ENCODE measurements around the gene RAD51B.

Gene RAD51B

DNA sequence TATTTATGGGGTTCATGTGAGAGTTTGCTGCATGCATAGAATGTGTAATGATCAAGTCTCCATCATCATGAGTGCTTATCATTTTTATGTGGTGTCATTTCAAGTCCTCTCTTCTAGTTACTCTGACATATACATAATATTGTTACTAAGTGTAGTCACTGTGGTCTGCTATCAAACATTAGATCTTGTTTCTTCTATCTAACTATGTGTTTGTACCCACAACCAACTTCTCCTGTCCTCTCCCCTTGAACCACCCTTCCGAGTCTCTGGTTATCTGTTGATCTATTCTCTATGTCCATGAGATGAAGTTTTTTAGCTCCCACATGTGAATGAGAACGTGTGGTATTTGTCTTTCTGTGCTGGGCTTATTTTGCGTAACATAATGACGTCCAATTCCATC is 107.7 kb downstream of the RAD51B start:
- DNase-seq (ENCODE audit: low spot score), result no peak
- ChIA-PET POLR2A (ENCODE audit: low non-redundant PET) (no interaction called here), CTCF (no interaction called here)
- no peak overlapping the region for H3K27ac ChIP-seq
- TF ChIP-seq, protein P1, sequence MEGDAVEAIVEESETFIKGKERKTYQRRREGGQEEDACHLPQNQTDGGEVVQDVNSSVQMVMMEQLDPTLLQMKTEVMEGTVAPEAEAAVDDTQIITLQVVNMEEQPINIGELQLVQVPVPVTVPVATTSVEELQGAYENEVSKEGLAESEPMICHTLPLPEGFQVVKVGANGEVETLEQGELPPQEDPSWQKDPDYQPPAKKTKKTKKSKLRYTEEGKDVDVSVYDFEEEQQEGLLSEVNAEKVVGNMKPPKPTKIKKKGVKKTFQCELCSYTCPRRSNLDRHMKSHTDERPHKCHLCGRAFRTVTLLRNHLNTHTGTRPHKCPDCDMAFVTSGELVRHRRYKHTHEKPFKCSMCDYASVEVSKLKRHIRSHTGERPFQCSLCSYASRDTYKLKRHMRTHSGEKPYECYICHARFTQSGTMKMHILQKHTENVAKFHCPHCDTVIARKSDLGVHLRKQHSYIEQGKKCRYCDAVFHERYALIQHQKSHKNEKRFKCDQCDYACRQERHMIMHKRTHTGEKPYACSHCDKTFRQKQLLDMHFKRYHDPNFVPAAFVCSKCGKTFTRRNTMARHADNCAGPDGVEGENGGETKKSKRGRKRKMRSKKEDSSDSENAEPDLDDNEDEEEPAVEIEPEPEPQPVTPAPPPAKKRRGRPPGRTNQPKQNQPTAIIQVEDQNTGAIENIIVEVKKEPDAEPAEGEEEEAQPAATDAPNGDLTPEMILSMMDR (conservative IDR thresholded peaks at IDR 0.05; ENCODE audit: low read depth), result no peak

DNA sequence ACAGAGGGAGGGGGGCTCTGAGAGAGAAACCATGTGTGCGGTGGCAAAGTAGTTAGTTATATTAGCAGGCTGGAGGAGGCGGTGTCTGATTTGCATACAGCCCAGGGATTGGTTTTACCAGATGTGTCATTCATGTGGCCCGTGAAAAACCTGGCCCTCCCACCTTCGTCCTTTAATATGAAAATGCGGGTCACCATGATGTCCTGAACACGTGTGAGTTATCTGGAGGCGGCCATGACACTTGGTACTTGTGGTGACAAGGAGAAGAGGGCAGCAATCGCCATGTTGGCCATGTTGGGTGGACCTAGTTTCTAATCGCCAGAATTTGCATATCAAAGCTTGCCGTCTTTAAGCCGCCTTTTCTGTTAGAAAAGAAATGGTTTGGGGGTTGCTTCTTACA is 108.8 kb downstream of the RAD51B start:
- ChIA-PET POLR2A (ENCODE audit: low non-redundant PET) (no interaction called here), CTCF (interaction anchor here (0.6 kb wide), 1 partner anchor 829 kb away, joined by 4 read pairs; no protein-coding TSS in a partner anchor)
- H3K27ac ChIP-seq, result no peak overlapping the region
- TF ChIP-seq, protein P1 (conservative IDR thresholded peaks at IDR 0.05; ENCODE audit: low read depth), result no peak
- DNase-seq (ENCODE audit: low spot score), result no peak

DNA sequence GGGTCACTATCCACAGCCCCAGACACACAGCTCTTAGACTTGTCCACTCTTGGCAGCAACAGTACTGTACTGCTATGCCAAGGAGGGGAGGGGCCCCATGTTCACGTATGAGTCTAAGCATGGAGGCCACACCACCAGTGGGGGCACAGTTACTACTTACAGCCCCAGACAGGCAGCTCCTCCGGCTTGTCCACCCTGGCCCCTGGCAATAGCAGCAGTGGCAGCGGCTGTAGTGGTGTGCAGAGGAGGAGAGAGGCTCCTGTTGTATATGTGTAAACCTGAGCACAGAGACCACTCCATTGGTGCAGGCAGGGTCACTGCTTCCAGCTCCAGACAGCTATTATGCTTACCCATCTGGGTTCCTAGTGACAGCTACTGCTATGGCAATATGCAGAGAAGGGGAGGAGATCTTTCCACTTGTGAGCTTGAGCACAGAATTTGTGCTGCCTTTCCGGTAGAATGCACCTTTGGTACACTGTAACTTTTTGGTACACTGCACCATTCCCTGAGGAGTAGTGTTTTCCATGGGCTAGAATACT is 113.2 kb downstream of the RAD51B start:
- DNase-seq (ENCODE audit: low spot score), result no peak
- ChIA-PET CTCF (interaction anchor here (1.3 to 2.5 kb wide), 4 partner anchors 762 to 911 kb away, joined by 3 to 16 read pairs (median 5); no protein-coding TSS in a partner anchor), POLR2A (ENCODE audit: low non-redundant PET) (no interaction called here)
- TF ChIP-seq, protein P1 (conservative IDR thresholded peaks at IDR 0.05; ENCODE audit: low read depth), result no peak
- no peak overlapping the region; the same call in 1 of the 2 replicates for H3K27ac ChIP-seq

DNA sequence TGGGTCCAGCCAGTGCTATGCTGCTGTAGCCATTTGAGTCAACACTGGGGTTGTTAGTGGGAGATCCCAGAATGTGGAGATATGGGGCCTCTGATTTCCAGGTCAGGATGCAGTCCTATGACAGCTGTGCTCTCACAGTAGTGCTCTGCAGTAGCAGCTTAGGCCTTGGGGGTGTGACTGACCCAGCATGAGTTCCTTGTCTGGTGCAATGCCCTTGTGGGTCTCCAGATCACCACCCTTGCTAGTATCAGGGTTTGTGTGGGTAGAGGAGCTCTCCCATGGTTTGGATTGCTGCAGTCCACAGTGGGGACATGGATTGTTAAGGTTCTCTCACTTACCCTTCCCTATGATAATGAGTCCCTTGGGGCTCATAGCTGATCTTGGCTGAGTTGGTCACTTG is 113.7 kb downstream of the RAD51B start:
- DNase-seq (ENCODE audit: low spot score), result no peak
- TF ChIP-seq, protein P1 (conservative IDR thresholded peaks at IDR 0.05; ENCODE audit: low read depth), result no peak
- H3K27ac ChIP-seq, result no peak overlapping the region; the same call in 1 of the 2 replicates
- CTCF ChIA-PET, result interaction anchor here (0.6 to 2.5 kb wide), 11 partner anchors 27 to 911 kb away, joined by 3 to 16 read pairs (median 4); no protein-coding TSS in a partner anchor
- POLR2A ChIA-PET (ENCODE audit: low non-redundant PET), result no interaction called here

DNA sequence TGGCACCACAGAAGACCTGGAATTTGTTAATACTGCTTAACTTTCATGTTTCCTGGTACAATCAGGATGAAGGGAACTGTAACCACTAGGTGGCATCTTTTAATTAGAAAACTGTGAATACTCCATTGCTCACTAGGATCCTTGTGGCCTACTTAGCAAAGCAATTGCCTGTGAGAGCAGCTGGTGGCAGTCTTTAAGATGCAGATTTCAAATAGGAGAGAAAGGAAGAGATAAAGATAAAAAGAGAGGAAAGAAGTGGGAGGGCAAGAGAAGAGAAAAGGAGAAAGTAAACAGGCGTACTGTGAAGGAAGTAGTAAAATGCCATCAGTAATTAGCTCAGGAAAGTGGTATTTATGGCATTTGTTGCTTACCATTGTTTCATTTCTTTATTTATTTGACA is 114.5 kb downstream of the RAD51B start:
- DNase-seq (ENCODE audit: low spot score), result peak; percentile 70
- CTCF ChIA-PET, result interaction anchor here (0.5 to 2.5 kb wide), 21 partner anchors 10 to 910 kb away, joined by 3 to 16 read pairs (median 3); no protein-coding TSS in a partner anchor
- POLR2A ChIA-PET (ENCODE audit: low non-redundant PET), result no interaction called here
- TF ChIP-seq, protein P1 (conservative IDR thresholded peaks at IDR 0.05; ENCODE audit: low read depth), result peak; percentile 78
- no peak overlapping the region for H3K27ac ChIP-seq

DNA sequence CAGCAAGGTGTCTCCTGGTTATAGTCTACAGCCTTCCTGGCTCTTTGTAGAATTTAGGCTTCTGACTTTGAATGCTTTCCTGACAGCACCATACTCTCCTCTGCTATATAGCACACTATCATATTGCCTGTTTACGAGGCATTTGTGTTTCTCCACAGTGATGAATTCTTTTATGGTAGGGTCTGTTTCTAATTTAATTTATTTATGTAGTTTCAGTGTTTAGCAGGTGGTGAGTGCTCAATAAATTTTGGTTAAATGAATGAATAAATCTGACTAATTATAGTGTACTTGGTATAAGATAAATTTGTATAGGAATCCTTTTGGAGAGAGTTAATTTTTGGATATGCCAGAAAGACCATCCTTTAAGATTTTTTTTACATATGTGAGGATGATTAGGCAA is 115.3 kb downstream of the RAD51B start:
- H3K27ac ChIP-seq, result no peak overlapping the region
- ChIA-PET POLR2A (ENCODE audit: low non-redundant PET) (no interaction called here), CTCF (interaction anchor here (0.7 to 2.5 kb wide), 5 partner anchors 57 to 890 kb away, joined by 3 to 16 read pairs (median 3); no protein-coding TSS in a partner anchor)
- no peak for DNase-seq (ENCODE audit: low spot score)
- TF ChIP-seq, protein P1 (conservative IDR thresholded peaks at IDR 0.05; ENCODE audit: low read depth), result no peak

Measured in RWPE1 (cell line).